Stimulated activated CD8-positive, alpha-beta memory T cell treated with anti-CD3 and anti-CD28 coated beads, Interleukin-7, amount 100 ng/mL, for 24 hours (primary cell): ENCODE measurements around the gene SPDYE2.
"Not testable (repeated sequence)": the region's sequence is repeated elsewhere in the genome, so short reads cannot be mapped to it uniquely, and the experiment has no call there.

Experiments
- DNase-seq: peaks from one replicate; pipeline ENCODE4 v3.0.0-alpha.2; 2020; ENCODE audit warnings: low read depth

SPDYE2 gene

DNA sequence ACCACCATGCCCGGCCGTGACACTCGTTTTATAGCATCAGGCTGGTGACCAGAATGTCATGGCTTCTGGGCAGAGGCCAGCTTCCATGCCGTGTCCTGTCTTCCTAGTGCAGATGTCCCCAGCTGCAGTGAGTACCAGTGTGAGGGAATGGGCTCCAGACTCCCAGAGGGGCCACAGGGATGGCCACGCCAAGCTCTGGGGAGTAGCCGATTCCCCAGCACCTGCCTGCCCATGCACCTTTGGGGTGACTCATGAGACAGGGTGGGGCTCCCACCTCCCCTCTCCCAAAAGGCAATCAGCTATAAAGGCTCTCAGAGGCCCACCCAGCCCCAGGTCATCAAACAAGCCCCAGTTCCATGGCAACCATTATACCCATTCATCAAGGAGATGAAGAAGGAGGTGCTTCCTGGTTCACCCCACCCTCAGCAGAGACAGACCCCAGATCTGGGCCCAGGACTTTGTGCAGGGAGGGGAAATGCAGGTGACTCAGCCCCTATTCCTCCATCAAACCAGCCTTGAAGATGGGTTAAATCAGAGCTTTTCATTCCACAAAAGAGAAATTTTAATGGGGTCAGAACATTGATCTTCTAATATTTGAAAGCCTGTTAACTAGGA lies at the start of gene SPDYE2:
Gene SPDYE2 (plus strand): TSS at position 419 of the 615 bp plus-strand sequence. CDS start 2,030 bp downstream, outside the sequence.
- DNase-seq: not testable (repeated sequence)

- DNase-seq: not testable (repeated sequence)
Measured at GRCh38 chr7:102503141-102503540, 47.9 kb upstream of the SPDYE2 start.

GRCh38 chr7:102505298-102506185 lies 45.5 kb upstream of the SPDYE2 start:
- not testable (repeated sequence) for DNase-seq

DNA sequence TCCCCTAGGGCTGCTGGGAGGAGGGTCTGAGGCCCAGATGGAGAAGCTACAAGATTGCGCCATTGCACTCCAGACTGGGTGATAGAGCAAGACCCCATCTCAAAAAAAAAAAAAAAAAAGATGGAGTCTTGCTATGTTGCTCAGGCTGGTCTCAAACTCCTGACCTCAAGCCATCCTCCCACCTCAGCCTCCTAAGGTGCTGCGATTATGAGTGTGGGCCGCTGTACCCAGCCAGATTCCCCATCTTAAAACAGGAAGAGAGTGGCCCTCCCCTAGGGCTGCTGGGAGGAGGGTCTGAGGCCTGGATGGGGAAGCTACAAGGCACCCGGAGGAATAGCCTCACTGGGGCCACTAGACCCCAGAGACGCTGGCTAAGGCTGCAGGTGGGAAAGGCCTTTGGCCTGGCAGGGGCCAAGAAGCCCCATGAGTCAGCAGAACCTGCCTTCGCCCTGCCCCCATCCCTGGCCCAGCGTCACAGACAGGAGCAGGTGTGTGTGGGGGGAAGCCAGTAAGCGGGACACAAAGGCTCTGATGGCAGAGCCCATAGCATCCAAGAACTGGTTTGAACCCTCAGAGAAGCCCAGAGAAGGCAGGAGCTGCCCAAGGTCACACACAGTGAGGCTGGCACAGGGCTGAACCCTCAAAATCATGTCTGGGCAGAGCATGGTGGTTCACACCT lies 43.5 kb upstream of the SPDYE2 start:
- not testable (repeated sequence) for DNase-seq

GRCh38 chr7:102510575-102510974 lies 40.5 kb upstream of the SPDYE2 start:
- DNase-seq: not testable (repeated sequence)

- not testable (repeated sequence) for DNase-seq
Measured at GRCh38 chr7:102511860-102512522, 39.0 kb upstream of the SPDYE2 start.

- DNase-seq: not testable (repeated sequence)
Measured at GRCh38 chr7:102512642-102513221, 38.3 kb upstream of the SPDYE2 start.

DNA sequence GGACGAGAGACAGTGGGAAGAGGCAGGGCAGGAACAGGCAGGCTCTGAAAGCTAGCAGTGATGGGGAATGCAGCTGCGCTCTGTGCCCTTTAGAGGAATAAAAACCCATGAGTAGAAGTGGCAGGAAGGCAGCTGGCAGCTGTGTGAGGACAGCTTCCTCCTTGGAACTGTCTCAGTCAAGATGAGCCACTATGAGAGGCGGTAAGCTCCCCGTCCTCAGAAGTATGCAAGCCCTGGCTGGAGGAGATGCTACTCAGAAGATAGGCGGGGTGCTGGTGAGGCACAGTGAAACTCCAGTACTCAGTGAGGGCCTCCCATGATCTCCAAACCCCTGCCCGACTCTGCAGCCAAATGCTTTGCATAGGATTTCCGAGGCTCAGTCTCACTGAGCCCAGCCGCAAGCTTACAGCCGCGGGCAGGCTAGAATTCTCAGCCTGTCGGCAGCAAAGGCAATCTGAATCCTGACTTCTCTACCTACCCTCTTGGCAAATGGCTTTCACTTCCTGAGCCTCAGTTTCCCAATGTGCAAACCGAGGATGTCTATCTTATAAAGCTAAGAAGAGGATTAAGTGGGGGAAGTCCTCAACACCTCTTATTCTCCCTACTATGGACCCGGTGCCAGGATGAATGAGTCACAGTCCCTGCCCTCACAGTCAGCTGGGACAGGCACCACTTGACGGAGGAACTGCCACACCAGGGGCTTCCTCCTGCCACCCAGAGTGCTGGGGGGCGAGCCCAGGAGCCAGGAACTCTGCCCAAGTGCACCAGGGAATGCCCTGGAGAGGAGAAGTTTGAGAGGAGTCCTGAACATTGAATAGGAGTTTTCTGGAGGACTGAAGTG lies 35.9 kb upstream of the SPDYE2 start:
- DNase-seq: not testable (repeated sequence)

- not testable (repeated sequence) for DNase-seq
Measured at GRCh38 chr7:102515889-102516288, 35.1 kb upstream of the SPDYE2 start.

GRCh38 chr7:102516951-102517350 lies 34.1 kb upstream of the SPDYE2 start:
- not testable (repeated sequence) for DNase-seq

GRCh38 chr7:102517550-102518147 lies 33.4 kb upstream of the SPDYE2 start, which contains the start of gene RASA4B:
Gene RASA4B (minus strand): TSS chr7:102517777. CDS start chr7:102517710, 67 bp downstream.
- not testable (repeated sequence) for DNase-seq

GRCh38 chr7:102520797-102521196 lies 30.2 kb upstream of the SPDYE2 start:
- not testable (repeated sequence) for DNase-seq

DNA sequence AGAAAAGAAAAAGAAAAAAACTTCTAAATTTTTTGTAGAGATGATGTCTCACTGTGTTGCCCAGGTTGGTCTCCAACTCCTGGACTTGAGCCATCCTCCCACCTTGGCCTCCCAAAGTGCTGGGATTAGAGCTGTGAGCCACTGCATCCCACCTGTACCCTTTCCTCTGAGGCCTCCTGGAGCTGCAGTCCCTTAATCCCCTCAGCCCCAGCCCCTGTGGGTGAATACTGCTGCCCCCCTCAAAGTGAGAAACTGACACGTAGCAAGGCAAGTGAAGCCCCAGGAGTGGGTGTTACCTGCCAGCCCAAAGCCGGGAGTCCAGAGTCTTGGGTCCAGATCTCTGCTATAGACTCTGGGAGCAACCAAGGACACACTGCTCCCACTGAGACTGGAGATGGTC lies 26.2 kb upstream of the SPDYE2 start:
- DNase-seq: not testable (repeated sequence)

DNA sequence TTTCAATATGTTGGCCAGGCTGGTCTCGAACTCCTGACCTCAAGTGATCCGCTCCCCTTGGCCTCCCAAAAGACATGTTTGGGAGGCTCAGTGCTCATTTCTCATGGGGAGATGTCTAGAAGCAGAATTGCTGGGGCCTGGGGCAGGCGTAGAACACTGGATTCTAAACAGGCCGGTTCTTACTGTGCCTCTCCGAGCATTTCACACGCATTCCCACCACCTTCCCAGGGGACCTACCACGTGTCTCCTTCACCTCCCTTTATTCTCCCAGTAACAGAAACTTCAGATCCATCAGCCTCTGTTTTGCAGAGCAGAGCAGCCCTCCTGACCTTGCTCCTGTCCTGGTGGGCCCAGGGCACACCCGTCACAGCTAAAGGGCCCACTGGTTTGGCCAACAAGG lies 23.8 kb upstream of the SPDYE2 start:
- DNase-seq: not testable (repeated sequence)

GRCh38 chr7:102527822-102528793 lies 22.9 kb upstream of the SPDYE2 start:
- not testable (repeated sequence) for DNase-seq

DNA sequence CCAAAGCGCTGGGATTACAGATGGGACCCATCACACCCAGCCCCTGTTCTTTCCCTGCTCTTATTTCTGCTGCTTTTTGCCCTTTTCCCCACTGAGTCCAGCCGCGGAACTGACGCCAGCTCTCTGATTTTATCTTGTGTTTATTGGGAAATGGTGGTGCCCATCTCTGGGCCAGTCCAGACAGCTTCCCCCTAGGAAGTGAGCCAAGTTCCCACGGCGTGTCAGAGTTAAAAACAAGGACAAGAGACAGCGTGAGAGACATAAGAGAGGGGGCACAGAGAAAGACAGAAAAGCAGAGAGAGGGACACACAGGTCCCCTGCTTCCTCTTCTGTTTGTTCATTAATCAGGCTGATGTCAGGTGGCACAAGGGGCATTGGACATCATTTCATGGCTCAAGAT lies 19.4 kb upstream of the SPDYE2 start:
- DNase-seq: not testable (repeated sequence)

DNA sequence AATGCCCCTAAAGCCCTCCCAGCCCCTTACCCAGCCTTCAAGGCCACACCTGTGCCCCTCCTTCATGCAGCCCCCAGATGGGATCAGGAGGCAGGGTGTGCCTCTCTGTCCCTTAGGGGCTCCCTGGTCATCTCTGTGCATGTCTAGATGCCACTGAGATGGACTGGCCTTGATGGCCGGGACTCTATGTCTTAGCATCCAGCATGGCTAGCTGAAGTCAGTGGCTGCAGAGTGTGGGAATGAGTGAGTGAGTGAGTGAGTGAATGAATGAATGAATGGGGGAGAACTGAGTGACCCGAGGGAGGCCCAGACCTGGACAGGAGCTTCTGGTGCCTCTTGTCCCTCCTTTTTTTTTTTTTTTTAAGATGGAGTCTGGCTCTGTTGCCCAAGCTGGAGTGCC lies 18.9 kb upstream of the SPDYE2 start:
- DNase-seq: not testable (repeated sequence)

DNA sequence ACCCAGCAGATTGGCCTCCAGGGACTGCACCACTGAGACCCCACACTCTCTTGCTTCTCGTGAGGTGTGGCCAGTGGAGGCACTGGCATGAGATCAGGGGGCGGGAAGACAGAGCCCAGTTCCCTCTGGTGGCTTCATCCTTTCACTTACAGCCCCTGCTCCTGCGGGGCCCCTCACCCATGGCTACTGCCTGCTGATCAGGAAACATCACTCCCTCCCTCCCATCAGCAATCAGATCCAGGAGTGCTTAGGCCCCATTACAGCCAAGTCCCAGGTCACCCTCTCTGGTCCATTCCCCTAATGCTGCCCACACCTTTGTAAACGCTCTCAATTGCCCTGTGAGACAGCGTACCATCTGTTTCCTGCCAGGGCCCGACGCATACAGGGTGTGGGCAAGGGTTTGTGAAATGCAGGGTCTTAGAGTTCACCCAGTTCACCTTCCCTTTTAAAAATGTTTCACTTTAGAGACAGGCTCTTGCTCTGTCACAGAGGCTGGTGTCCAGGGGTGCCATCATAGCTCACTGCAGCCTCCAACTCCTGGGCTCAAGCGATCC lies 15.9 kb upstream of the SPDYE2 start:
- DNase-seq: not testable (repeated sequence)
